ENCODE measurements around the gene CLIP4.

GRCh38 chr2:29215739-29216608 lies 100.8 kb downstream of the CLIP4 start:
- TF ChIP-seq POLR2AphosphoS5 (IDR thresholded peaks at IDR 0.05; ENCODE audit: low read depth, low read length) (no peak), MXI1 (IDR thresholded peaks at IDR 0.05; ENCODE audit: low read depth, low read length) (no peak), CTCF (IDR thresholded peaks at IDR 0.05) (no peak), MAX (IDR thresholded peaks at IDR 0.05; ENCODE audit: low read depth) (no peak), USF2 (IDR thresholded peaks at IDR 0.05; ENCODE audit: borderline replicate concordance, low read depth, low read length) (no peak), EZH2phosphoT487 (IDR thresholded peaks at IDR 0.05; ENCODE audit: borderline replicate concordance, low read depth) (no peak), NFIC (IDR thresholded peaks at IDR 0.05; ENCODE audit: borderline replicate concordance) (no peak), NRF1 (IDR thresholded peaks at IDR 0.05; ENCODE audit: low read depth, low read length) (no peak), TAF1 (IDR thresholded peaks at IDR 0.05; ENCODE audit: borderline replicate concordance, low read depth, low read length) (no peak), REST (IDR thresholded peaks at IDR 0.05; ENCODE audit: low read depth, low read length) (no peak)
- TF ChIP-seq, protein P1, sequence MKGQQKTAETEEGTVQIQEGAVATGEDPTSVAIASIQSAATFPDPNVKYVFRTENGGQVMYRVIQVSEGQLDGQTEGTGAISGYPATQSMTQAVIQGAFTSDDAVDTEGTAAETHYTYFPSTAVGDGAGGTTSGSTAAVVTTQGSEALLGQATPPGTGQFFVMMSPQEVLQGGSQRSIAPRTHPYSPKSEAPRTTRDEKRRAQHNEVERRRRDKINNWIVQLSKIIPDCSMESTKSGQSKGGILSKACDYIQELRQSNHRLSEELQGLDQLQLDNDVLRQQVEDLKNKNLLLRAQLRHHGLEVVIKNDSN (IDR thresholded peaks at IDR 0.05; ENCODE audit: borderline replicate concordance, low read depth) = no peak

Measured in SK-N-SH (cell line).